ENCODE data around the gene TTLL11.
A peak's percentile ranks its signal among the peaks of the same experiment; 100 is the strongest.

The TTLL11 gene

DNA sequence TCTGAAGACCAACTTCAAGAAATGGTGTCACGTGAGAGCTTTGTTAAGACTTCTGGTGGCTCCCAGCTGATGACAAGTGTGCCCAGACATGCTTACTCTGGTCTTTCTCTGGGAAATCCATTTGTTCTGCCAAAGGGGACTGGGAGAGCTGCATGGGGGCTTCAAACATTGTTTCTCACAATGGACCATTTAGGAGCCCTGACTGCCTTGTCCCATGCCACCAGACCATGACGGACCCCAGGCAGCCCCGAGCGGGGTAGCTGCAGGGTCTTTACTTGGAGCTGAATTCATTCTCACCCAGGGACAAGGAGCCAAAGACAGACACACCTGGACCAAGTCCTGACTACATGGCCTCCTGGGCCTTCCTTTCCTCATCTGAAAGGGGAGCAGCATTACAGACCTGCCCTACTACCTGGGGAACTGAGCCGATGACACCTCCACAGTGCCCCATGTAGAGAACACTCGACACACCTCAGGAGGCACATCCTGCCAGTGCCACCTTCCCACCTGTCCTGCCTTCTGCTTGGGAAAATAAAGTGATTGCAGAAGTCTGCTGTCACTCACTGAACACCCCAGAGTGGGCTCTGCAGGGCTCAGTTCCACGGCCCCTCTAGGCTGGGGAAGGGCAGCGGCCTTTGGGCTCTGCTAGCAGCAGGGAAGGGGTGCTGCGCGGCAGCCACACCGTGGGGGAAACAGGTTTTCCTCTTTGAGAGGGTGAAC is 272.7 kb downstream of the TTLL11 start:
- no peak overlapping the region for H3K27ac ChIP-seq (ENCODE audit: poor library complexity, severe bottlenecking)
- TF ChIP-seq, protein P1, sequence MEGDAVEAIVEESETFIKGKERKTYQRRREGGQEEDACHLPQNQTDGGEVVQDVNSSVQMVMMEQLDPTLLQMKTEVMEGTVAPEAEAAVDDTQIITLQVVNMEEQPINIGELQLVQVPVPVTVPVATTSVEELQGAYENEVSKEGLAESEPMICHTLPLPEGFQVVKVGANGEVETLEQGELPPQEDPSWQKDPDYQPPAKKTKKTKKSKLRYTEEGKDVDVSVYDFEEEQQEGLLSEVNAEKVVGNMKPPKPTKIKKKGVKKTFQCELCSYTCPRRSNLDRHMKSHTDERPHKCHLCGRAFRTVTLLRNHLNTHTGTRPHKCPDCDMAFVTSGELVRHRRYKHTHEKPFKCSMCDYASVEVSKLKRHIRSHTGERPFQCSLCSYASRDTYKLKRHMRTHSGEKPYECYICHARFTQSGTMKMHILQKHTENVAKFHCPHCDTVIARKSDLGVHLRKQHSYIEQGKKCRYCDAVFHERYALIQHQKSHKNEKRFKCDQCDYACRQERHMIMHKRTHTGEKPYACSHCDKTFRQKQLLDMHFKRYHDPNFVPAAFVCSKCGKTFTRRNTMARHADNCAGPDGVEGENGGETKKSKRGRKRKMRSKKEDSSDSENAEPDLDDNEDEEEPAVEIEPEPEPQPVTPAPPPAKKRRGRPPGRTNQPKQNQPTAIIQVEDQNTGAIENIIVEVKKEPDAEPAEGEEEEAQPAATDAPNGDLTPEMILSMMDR (IDR thresholded peaks at IDR 0.05; ENCODE audit: poor library complexity, severe bottlenecking), result no peak
- peaks cover 3% of the 10 kb centered on the region for H3K4me1 ChIP-seq (ENCODE audit: insufficient read depth, poor library complexity, severe bottlenecking)

GRCh38 chr9:121819428-121820231 is 273.5 kb downstream of the TTLL11 start:
- no peak overlapping the region for H3K27ac ChIP-seq (ENCODE audit: poor library complexity, severe bottlenecking)
- ATAC-seq (ENCODE audit: low read depth), result peak; percentile 50
- TF ChIP-seq, protein P1 (IDR thresholded peaks at IDR 0.05; ENCODE audit: poor library complexity, severe bottlenecking), result no peak
- H3K27me3 ChIP-seq (ENCODE audit: insufficient read depth, poor library complexity, severe bottlenecking), result no peaks in the 10 kb centered on the region
- H3K4me1 ChIP-seq (ENCODE audit: insufficient read depth, poor library complexity, severe bottlenecking), result peaks cover 3% of the 10 kb centered on the region
- H3K9me3 ChIP-seq (ENCODE audit: severe bottlenecking), result no peaks in the 10 kb centered on the region
- no peak for DNase-seq (ENCODE audit: low spot score)
- no peak overlapping the region for H3K4me3 ChIP-seq (ENCODE audit: severe bottlenecking)
- no peaks in the 10 kb centered on the region for H3K36me3 ChIP-seq (ENCODE audit: low read depth)

More for the DNA sequence above, 272.7 kb downstream of the TTLL11 start:
- DNase-seq (ENCODE audit: low spot score) (no peak), ATAC-seq (ENCODE audit: low read depth) (no peak)
- Histone ChIP-seq H3K27me3 (ENCODE audit: insufficient read depth, poor library complexity, severe bottlenecking) (no peaks in the 10 kb centered on the region), H3K9me3 (ENCODE audit: severe bottlenecking) (no peaks in the 10 kb centered on the region), H3K4me3 (ENCODE audit: severe bottlenecking) (no peak overlapping the region), H3K36me3 (ENCODE audit: low read depth) (no peaks in the 10 kb centered on the region)

GRCh38 chr9:121818841-121819427 is 274.2 kb downstream of the TTLL11 start:
- ATAC-seq (ENCODE audit: low read depth) (no peak), DNase-seq (ENCODE audit: low spot score) (no peak)
- no peaks in the 10 kb centered on the region for H3K27me3 ChIP-seq (ENCODE audit: insufficient read depth, poor library complexity, severe bottlenecking)
- peaks cover 3% of the 10 kb centered on the region for H3K4me1 ChIP-seq (ENCODE audit: insufficient read depth, poor library complexity, severe bottlenecking)
- H3K36me3 ChIP-seq (ENCODE audit: low read depth), result no peaks in the 10 kb centered on the region
- H3K4me3 ChIP-seq (ENCODE audit: severe bottlenecking), result no peak overlapping the region
- H3K9me3 ChIP-seq (ENCODE audit: severe bottlenecking), result no peaks in the 10 kb centered on the region
- H3K27ac ChIP-seq (ENCODE audit: poor library complexity, severe bottlenecking), result no peak overlapping the region
- TF ChIP-seq, protein P1 (IDR thresholded peaks at IDR 0.05; ENCODE audit: poor library complexity, severe bottlenecking), result no peak

DNA sequence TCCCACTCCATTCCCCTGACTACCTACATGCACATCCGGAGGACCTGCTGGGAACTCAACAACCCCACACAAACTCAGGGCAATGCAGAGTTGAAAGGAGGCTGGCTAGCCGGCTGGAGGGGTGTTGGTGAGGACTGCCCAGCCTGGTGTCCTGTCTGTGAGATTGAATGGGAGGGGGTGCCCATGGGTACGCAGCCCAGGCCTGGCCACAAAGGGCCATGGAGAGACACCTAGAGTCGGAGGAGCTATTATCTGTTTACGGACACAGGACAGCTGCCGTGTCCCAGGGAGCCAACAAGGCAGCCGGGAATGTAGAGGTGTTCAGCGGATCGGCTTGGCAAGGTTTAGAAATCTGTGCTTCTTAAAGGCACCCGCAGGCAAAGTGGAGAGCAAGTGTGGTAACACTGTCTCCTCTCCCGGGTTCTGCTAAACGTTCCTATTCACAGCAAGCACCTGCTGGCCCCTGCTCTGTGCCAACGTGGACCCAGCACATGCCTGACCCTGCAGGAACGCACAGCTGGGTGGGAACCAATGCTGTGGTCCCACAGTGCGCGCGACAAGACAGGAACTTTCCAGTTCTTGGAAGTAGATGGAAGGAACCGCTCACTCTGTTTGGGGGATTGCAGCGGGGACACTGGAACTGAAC is 275.0 kb downstream of the TTLL11 start:
- peaks cover 3% of the 10 kb centered on the region for H3K4me1 ChIP-seq (ENCODE audit: insufficient read depth, poor library complexity, severe bottlenecking)
- no peak for DNase-seq (ENCODE audit: low spot score)
- H3K27ac ChIP-seq (ENCODE audit: poor library complexity, severe bottlenecking), result no peak overlapping the region
- TF ChIP-seq, protein P1 (IDR thresholded peaks at IDR 0.05; ENCODE audit: poor library complexity, severe bottlenecking), result no peak
- H3K36me3 ChIP-seq (ENCODE audit: low read depth), result no peaks in the 10 kb centered on the region
- no peak overlapping the region for H3K4me3 ChIP-seq (ENCODE audit: severe bottlenecking)
- H3K27me3 ChIP-seq (ENCODE audit: insufficient read depth, poor library complexity, severe bottlenecking), result no peaks in the 10 kb centered on the region
- no peak for ATAC-seq (ENCODE audit: low read depth)
- H3K9me3 ChIP-seq (ENCODE audit: severe bottlenecking), result no peaks in the 10 kb centered on the region

All from RWPE2 (cell line).